HG02884 (cell line): ENCODE measurements around the gene ITK.
"Not testable (repeated sequence)": the region's sequence is repeated elsewhere in the genome, so short reads cannot be mapped to it uniquely, and the experiment has no call there.

Source experiments
- ATAC-seq: cut with Tn5 transposase; IDR thresholded peaks from one replicate; pipeline ENCODE4 v1.9.1; 2021; ENCODE audit warnings: mild to moderate bottlenecking, moderate library complexity; ENCODE audit not compliant: unreplicated experiment

The ITK gene

DNA sequence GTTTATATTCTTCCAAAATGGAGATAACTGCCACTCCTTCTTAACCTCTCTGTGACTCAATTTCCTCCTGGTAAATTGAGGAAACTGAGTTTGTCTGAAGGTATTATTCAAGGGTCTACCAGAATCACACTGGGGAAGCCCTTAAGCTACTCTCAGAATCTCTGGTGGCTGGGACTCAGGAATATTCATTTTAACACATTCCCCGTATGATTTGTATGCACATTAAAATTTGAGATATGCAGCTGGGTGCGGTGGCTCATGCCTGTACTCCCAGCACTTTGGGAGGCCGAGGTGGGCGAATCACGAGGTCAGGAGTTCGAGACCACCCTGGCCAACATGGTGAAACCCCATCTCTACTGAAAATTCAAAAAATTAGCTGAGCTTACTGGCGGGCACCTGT lies 64.1 kb downstream of the ITK start:
- not testable (repeated sequence) for ATAC-seq

DNA sequence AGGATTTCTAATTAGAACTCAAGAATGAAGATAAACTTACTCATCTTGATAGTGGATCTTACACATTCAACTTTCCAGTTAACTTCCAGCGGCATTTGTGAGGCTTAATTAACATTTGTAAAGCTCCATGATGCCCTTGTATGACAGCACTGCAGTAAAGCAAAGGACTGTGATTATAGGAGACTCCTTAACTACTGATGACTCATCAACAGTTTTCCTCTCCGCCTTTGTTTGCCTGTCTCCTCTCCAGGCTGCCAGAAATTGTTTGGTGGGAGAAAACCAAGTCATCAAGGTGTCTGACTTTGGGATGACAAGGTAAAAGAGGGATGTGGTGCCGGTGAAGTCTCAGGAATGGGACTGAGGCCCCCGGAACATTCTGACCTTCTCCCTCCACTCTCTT lies 64.8 kb downstream of the ITK start:
- ATAC-seq, result no peak

DNA sequence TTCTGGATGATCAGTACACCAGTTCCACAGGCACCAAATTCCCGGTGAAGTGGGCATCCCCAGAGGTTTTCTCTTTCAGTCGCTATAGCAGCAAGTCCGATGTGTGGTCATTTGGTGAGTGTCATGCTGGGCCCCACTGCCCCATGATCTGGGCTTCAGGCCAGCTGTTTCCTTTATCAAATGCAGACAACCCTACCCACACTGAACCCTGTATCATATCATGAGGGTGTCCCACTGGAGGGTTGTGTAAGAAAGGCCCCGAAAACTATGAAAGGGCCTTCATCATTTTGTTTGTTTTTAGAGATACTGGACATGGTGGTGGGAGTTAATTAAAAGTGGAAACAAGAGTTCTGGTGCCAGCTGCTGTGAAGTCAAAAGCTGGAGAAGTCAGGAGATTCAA lies 65.2 kb downstream of the ITK start:
- no peak for ATAC-seq

DNA sequence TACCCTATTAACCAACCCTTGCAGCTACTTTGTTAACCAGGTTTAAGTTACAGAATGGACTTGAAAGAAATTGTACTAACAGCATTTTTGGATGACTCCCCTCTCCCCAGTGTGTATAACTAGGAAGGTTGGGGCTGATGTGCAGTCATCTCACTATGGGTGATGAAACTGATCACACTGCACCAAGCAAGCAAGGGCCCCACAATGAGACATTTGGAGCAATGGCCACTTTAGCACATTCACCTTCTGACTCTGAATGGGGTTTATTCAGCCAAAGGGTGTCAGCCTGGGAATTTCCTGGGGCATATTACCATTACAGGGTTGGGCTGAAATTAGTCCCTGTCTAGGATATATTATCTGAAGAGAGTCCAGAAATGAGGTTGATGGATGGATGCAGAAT lies 66.6 kb downstream of the ITK start:
- ATAC-seq, result peak; percentile 81

DNA sequence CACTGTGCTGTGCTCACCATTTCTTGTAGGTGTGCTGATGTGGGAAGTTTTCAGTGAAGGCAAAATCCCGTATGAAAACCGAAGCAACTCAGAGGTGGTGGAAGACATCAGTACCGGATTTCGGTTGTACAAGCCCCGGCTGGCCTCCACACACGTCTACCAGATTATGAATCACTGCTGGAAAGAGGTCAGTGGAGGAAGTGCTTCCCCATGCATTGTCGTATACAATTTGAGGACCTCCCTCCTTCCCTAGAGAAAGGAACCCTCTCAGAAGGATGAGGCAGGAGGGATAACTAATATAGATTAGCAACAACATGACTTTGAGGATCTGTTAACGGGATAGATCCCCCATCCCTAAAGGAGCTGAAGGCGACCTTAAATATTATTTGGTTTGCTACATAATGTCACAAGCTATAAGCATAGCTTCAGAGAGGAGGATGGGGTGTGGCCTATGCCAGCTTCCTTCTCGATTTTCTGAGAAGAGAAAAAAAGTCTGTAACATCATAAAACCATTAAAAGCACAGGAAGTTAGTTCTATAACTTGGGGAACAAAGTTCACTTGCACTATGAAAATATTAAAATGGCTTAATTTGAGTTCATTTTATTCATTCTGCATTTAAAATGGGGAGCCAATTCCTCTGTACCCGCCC lies 68.3 kb downstream of the ITK start:
- ATAC-seq, result no peak

DNA sequence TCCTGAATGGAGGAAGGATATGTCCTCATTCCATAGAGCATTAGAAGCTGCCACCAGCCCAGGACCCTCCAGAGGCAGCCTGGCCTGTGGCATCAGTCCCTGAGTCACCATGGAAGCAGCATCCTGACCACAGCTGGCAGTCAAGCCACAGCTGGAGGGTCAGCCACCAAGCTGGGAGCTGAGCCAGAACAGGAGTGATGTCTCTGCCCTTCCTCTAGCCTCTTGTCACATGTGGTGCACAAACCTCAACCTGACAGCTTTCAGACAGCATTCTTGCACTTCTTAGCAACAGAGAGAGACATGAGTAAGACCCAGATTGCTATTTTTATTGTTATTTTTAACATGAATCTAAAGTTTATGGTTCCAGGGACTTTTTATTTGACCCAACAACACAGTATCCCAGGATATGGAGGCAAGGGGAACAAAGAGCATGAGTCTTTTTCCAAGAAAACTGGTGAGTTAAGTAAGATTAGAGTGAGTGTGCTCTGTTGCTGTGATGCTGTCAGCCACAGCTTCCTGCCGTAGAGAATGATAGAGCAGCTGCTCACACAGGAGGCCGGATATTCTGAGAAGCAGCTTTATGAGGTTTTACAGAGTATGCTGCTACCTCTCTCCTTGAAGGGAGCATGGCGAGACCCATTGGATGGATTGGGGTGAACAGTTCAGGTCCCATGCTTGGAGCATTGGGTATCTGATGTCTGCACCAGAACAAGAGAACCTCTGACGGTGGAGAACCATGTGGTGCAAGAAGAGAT lies 72.2 kb downstream of the ITK start:
- peak; percentile 92 for ATAC-seq

DNA sequence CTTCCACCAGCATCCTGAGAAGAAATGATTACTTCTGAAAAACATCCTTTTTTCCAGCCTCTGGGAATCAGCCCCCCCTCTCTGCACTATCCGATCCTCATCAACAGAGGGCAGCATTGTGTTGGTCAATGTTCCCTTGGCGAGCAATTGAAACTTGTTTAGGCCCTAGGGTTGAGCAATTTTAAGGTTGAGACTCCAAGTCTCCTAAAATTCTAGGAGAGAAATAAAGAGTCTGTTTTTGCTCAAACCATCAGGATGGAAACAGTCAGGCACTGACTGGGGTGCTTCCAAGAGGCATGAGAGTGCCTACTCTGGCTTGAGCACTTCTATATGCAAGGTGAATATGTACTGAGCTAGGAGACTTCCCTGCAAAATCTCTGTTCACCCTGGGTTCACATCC lies 72.9 kb downstream of the ITK start:
- peak; percentile 36 for ATAC-seq

DNA sequence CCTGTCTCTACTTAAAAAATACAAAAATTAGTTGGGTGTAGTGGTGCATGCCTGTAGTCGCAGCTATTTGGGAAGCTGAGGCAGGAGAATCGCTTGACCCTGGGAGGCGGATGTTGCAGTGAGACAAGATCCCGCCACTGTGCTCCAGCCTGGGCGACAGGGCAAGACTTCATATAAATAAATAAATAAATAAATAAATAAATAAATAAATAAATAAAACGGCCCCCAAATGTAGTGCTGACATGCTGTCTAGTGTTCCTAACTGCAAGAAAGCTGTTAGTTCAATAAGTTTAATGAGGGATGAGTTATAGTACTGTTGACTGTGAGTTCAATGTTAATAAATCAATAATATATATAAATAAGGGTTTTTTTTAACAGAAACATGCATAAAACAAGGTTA lies 77.8 kb downstream of the ITK start:
- ATAC-seq, result no peak

DNA sequence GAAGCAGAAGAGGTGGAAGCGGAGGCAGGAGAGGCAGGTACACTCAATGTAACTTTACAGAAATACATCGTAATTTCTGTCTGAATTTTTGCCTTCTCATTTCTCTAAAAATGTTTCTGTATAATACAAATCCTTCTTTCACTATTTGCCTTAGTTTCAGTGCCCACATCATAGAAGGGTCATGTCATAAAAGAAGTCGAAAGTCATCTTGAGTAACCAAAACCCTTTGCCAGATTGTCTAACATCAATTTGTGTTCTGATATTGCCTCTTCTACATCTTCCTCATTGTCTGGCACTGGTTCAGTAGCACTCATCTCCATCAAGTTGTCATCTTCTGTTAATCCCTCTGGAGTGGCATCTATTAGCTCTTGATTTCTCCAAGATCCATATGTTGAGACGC lies 79.1 kb downstream of the ITK start:
- no peak for ATAC-seq

DNA sequence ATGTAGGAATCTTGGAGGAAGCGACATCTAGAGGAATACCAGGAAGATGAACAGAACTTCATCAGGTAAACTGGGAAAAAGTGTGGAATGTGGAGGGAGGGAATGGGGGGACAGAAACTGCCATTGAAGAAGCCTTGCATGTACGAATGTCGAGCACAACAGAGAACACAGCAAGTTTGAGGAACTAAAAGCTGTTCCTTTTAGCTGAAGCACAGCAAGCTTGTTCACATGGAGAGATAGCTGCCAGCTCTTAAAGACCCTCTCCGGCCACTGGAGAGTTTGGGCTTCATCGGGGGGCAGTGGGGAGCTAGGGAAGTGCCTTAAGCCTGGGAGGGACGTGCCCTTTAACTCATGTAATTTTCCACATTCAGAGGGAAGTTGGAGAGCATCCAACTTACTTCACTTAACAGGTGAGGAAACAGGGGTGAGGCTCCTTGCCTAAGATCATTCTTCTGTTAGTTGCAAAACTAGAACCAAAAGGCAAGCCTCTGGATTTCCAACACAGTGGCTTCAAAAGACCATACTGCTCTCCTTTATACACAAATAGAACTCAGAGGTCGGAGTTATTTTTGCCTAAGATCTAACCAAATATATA lies 83.0 kb downstream of the ITK start:
- ATAC-seq, result no peak

DNA sequence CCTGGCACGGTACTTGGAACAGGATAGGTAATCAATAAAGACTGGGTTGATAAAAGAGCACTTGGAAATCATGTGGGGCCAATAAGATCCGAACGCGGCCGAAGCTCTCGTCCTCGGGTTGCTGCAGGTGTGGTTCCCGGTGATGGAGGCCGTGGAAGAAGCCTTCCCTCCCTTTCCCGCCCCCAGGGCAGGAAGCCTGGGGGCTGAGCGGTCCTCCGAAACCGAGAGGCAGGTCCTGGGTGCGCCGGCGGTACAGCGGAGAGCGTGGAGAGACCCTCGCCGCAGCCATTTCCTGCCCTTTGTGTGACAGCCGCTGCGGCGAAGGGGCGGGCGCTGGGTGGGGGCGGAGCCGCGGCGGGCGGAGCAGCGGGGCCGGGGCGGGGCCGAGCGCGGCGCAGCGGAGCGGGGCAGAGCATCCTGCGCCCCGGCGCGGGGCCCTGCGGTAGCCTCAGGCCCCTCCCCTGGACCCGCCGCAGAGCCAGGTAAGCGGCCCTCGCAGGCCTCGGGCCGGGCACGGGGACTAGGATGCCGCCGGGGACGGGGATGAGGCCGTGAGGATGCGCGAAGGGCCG lies 85.2 kb downstream of the ITK start, which contains the start of gene CYFIP2:
CYFIP2 (plus strand) TSS at position 410 of the 572 bp plus-strand sequence. CDS start 19,239 bp downstream, outside the sequence.
- peak; percentile 75 for ATAC-seq

DNA sequence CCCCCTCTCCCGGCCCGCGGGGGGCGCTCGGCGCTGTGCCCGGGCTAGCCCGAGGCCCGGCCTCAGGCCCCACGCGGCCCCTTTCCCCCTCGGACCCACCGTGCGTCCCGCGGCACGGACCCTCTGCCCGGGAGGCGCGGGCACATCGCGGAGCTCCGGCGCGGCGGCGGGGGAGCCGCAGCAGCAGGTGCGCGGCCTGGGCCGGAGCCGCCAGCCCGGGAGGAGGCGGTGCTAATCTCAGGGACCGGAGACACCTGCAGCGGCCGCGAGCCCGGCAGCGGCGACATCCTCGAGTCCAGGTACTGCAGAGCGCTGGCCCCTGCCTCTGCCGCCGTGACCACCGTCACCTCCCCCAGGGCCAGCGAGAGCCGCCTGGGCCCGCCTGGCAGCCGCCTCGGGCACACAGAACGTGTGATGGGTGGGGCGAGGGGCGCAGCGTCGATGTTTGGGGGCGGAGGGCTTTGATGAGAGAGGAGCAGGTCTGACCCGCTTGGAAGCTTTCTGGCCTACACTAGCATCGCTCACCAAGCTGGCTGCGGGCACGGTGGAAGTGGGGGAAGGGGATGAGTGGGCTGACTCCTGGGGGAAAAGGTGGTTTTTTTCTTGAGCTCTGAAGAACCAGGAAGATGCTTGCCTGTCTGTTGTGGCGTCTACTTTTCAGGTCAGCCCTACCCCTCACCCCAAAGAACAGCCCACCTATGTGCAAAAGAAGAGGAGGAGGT lies 85.8 kb downstream of the ITK start:
- peak; percentile 41 for ATAC-seq

DNA sequence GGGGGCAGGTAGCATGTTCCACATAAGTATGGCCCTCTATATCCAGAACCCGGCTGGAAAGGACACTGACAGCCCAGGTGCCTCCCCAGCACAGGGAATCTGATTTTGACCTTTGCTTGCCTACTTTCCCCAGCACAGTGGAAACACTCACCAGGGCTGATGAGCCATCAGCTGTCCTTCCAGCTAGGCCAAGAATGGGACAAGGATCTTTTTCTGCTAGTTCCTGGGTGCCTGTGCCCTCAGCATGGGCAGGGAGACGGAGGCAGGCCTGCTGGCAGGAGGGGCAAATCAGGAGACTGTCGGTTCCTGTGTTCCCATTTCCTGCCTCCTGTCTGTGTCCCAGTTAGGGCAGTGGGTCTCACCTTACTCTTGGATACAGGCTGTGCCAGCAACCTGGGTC lies 86.4 kb downstream of the ITK start:
- ATAC-seq, result no peak

DNA sequence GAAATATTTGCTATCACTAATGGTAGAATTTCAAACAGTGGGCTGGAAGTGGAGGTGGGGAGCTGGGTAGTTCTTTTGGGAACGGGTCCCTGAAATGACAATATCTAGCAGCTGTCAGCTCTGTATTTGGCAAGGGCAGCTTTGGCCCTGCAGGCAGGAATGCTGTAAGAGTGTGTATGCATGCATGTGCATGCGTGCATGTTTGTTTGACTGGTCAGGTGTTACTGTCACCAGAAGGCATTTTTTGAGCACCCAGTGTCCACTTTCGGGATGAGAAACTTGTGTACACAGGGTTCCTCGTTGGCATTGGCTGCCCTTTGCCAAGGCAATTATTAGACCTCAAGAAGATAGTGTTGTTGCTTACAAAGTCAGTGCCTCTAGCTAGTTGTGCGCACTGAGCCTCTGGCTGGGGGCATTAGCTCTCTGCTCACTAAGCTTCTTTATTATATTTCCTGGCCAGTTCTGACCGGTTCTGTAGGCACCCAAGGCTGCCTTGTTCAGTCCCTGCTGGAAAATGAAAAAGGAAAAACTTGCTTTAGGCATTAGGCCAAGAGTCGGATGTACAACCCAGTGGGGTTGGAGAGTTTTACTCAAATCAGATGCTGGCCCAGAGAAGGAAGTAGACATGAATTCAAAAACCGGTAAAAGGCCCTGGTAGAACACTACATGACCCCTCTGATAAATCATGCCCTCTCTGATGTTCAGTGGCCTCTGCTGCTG lies 87.3 kb downstream of the ITK start:
- no peak for ATAC-seq

DNA sequence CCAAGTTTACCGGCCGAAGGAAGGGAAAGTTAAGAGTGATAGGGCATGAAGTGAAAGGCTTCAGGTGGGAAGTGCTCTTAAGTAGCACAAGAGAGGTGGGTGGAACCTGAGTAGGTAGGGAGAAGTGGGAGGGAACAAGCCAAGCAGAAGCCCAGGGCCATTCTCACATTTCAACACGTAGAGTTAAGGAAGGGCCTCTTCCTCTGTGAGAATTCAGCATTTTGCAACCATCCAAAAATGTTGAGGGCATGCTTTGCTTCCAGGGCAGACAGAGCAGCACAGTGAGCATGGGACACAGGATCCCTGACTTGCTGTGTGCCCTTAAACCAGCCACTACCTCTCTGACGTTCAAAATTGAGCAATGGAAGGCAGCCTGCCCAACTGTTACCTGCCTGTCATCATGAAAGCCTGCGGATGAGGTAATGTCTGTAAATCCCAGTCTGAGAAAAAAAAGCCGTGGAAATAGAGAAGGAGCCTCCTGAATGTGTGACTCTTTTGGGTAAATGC lies 88.6 kb downstream of the ITK start:
- no peak for ATAC-seq

DNA sequence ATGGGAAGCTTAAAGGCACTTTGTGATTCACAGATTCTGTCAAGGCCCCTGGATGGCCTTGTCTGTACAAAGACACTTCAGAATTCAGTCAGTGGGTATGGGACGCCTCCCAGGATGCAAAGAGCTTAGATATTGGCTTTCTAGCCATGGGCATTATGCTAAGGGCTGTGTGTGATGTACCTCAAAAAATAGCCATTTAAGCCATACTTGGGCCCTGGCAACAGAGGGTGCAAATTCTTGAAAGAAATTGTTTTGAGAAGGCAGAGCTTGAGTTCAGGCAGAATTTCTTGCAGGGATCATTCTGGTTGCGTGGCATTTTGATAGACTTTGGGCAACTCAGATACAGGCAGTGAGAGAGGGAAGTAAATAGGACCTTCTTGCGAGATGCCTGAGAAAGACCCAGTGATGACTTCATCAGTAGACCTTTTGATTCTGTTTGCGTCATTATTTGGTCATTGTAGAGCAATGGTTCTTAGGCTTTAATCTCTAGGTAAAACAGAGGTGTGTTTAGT lies 89.2 kb downstream of the ITK start:
- no peak for ATAC-seq

DNA sequence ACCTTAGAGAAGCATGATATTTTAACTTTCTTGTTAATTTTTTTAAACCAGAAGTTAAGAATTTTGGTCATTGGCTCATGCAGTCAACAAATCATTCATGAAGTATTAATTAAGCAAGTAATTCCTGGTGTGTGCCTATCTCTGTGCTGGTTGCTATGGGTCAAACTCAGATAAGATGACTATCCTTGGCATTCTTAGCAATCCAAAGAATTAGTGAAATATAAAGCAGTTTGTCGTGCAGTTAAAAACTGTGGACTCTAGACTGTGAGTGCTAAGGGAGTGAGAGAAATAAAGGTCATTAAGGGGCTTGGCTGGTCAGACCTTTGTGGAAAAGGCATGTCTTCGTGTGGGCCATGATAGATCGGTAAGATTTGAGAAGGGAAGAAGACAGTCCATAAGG lies 90.1 kb downstream of the ITK start:
- no peak for ATAC-seq

DNA sequence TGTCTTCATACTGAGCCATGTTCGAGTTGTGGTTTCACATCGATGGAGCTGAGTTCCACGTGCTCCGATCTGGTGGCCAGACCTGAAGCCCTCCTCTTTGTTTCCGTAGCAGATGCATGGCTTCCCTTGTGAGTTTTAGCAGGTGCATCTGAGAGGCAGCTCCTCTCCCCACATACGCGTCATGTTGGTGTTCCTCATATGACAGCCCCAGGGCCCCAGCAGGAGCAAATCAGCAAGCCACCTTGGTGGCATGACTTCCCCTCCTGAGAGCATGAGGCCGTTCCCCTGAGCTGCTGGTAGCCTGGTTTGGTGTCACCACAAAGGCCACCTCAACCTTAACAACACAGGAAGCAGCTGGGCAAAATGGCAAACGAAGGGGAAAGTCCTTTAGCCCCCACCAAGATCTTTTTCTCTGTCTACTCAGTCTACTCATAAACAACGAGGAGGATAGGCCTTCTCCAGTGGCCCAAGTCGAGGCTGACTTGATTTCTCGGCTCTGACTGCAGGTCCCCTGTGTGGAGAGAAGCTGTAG lies 91.2 kb downstream of the ITK start:
- peak; percentile 78 for ATAC-seq

DNA sequence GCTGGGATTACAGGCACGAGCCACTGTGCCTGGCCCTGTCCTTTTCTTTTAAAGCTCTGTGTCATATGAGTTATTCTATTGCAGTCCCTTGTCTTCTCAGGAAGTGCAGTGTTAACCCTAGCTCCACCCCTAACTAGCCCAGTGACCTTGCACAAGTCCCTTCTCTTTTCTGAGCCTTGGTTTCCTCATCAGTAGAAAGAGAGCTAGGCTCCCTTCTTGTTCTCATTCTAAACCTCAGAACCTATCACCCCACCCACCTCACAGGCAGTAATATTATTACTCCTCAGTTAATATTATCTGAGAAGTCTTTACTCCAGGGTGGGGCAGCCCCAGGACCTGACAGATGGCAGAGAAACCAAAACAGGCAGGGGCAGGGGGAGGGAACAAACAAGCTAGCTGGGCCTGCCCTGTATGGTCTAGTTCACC lies 92.5 kb downstream of the ITK start:
- peak; percentile 42 for ATAC-seq

DNA sequence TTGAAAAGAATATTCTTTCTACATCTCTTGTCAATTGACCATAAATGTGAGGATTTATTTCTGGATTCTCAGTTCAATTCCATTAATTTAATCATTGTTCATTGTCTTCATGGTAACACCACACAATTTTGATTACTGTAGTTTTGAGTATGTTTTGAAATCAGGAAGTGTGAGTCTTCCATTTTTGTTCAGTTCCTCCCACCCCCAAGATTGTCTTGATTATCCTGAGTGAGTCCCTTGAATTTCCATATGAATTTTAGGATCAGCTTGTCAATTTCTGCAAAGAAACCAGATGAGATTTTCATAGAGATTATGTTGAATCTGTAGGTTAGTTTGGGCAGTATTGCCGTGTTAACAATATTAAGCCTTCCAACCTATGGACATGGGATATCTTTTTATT lies 94.8 kb downstream of the ITK start:
- ATAC-seq, result no peak
